CD4-positive, alpha-beta T cell treated with Interleukin-2 at 100 ng/mL for 4 hours (primary cell): ENCODE measurements around the gene KRTAP6-1.

Source experiments
- DNase-seq: peaks from one replicate; pipeline ENCODE4 v3.0.0-alpha.2; 2020; ENCODE audit warnings: low spot score

Gene KRTAP6-1, protein sequence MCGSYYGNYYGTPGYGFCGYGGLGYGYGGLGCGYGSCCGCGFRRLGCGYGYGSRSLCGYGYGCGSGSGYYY

DNA sequence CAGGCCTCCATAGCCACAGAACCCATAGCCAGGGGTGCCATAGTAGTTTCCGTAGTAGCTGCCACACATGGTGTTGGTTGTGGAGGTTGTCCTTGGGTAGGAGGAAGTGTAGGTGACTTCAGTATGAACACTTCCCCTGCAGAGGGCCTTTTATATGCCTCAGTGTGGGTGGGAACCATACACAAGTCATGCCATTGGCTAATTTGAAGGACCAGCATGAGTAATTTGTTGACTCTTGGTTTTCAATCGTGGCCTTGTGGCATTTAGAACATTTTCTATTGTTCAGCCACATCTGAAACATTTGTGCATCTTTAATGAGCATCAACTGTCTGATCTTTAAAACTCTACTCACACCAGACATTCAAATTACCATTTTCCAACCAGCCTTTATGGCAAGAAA lies at the start of gene KRTAP6-1:
Gene KRTAP6-1 (minus strand): TSS at position 95 of the 400 bp plus-strand sequence. CDS start 26 bp downstream, at position 69.
- DNase-seq = no peak

DNA sequence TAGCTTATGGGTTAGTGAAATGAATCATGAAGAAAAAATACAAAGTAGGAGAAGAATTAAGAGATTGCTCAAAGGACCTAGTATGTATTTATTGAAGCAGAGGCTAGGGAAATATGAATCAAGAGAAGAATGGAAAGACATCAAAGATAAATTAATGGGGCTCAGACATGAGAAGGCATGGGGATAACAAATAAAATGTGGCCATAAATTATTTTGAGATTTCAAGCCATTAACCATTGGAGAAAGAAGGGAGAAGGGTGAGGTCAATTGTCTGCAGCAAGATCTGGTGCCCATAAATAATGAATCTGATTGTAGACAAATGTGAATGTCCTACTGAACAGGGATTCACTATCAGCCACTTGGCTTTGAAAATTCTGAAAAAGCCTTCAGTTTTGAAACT lies 39.2 kb upstream of the KRTAP6-1 start:
- DNase-seq = no peak

DNA sequence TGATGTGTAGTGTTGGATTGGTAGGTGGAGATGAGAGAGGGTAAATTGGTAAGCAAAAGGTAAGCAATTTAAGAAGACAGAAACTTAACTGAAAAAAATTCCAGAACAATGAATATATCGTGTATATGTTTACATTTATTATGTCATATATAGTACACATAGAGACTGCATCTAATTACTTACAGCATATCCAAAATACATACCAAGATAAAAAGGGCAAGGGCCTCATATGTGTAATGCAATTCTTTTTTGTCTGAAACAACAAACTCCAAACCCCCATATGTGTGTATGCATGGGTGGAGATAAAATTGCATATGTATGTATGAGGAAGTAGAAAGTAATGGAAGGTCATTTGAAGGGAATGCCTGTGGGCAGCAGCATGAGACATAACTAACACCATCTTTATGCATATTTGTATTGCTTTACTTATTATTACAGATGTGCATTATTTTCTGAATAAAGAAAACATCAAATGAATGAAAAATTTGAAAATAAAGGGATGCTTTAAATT lies 33.2 kb upstream of the KRTAP6-1 start:
- no peak for DNase-seq

DNA sequence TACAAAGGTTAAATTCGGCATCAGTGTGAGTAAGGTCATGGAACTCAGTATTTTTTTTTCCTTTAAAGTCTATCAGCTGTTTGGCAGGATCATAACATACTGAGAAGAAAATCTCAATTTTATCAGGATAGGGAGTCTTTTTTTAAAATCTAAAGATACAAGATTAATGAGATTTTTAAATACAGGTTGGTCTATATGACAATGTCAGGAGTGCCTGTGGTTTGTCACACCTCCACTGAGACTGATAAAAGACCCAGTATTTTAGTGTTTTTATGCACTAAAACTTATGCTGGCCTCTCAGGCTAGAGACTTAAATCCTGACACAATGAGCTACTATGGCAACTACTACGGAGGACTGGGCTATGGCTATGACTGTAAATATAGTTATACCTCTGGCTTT lies 28.8 kb upstream of the KRTAP6-1 start, which contains the start of gene KRTAP20-3:
Gene KRTAP20-3 (plus strand): TSS at position 301 of the 400 bp plus-strand sequence.
- no peak for DNase-seq

DNA sequence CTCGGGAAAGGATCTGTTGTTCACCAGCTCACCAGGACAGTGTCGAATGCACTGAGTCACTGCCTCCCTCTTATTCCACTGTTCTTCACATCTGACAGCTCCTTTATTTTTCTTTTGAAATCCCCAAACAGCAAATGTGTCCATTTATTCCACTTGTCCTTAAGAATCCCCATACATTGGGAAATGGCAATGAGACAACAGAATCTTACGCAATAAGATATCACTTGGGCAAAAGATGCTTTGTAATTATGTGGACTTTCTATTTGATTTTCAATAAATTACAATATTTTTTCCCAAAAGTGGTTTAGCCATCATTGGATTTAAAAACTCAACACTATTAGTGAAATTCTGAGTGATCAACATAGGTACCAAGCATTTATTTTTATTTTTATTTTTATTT lies 25.0 kb upstream of the KRTAP6-1 start:
- DNase-seq = no peak

DNA sequence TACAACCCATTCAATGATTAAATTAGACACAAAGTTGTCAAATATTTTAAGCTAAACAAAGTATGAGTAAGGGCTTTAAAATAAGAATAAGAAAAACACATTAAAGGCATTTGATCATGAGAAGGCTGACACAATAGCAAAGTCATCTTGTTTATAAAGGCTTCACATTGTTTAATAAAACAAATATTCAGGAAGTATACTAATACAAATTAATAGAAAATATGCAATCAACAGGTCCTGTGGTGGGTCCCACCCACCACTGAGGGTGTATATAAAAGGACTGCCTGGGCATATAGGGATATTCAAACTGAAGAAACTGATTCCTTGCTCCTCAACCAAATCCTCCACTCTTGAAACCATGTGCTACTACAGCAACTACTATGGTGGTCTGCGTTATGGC lies 21.2 kb upstream of the KRTAP6-1 start, which contains the start of gene KRTAP20-2:
Gene KRTAP20-2 (plus strand): TSS at position 301 of the 400 bp plus-strand sequence. CDS start 58 bp downstream, at position 359.
- DNase-seq = no peak

DNA sequence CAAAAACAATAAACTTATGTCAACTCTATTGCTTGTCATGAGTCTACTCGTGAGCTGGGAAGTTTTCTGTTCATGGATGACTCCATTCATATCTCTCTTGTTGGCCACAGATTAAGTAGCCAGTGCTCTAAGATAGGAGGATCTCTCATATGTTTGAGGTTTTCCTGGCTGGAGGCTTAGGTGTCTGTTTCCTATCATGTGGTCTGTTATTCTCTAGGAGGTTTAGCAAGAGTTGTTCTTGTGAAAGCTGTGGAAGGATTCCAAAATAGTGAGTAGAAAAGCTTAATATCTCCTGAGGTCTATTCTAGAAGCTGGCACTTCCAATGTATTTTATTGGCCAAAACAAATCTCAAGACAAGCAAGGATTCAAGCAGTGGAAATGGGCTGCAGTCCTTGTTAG lies 15.5 kb upstream of the KRTAP6-1 start:
- no peak for DNase-seq

DNA sequence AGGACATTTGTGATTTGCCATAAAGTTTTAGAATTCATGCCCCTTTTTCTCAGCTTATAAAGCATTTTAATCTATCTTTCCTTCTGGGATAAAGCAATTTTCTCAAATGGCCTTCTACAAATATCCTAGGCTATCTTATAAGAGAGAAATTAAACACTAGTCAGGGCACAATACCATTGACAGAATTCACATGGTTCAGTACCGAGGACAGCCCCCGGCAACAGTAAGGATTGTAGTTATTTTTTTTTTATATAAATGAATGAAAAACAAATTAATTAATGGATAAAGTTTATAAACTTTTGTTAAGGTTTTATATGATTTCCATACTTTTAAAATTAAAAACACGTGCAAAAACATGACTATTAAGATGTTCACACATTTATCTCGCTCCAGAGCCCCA lies 14.4 kb upstream of the KRTAP6-1 start:
- no peak for DNase-seq

DNA sequence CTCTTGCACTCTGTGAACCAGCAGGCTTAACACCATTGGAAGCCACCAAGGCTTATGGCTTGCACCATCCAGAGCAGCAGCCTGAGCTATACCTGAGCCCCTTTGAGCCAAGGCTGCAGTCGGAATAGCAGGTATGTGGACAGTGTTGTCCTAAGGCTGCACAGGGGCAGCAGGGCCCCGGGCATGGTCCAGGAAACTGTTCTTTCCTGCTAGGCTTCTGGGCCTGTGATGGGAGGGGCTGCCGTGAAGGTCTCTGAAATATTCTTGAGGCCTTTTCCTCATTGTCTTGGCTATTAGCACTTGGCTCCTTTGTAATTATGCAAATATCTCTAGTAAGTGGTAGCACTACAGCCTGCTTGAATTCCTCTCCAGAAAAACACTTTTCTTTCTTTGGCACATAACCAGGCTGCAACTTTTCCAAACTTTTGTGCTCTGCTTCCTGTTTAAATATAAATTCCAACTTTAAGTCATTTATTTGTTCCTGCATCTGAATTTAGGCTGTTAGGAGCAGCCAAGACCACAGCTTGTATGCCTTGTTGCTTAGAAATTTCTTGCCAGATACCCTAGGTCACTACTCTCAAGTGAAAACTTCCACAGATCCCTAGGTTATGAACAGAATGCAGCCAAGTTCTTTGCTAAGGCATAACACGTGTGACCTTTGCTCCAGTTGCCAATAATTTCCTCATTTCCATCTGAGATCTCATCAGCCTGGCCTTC lies 11.9 kb upstream of the KRTAP6-1 start:
- no peak for DNase-seq

DNA sequence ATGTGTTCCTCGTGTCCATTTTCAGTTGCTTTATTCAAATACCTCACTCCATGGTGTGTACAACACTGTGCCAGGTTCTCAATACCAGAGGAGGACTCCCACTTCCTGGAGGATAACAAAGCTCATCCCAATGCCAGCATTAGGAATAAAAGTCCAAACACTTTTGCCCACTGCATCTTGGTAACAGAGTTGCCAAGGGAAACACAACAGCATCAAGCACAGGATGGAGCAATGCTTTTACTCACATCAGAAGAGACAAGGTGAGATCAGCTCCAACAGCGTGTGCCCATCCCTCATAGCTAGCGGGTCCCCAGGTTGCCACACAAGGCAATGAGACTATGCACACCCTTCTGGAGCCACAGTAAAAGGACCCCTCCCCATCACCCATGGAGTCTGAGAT lies 9.6 kb upstream of the KRTAP6-1 start:
- no peak for DNase-seq

DNA sequence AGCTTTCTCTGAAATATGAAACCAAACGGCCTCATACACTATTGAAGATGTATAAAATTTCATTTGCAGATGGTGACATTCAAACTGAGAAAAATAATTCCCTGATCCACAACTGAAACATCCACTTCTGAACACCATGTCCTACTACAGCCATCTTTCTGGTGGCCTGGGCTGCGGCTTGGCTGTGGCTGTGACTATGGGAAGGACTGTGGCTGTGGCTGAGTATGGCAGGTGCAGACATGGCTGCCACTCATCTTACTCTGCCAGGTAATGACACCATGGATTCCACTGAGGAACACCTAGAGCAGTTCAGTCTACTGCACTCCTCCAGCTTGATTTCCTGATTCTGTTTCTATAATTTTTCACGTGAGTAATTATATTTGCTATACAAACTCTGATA lies 6.8 kb upstream of the KRTAP6-1 start, which contains the start of gene KRTAP20-4:
Gene KRTAP20-4 (plus strand): TSS at position 106 of the 400 bp plus-strand sequence.
- DNase-seq = no peak

DNA sequence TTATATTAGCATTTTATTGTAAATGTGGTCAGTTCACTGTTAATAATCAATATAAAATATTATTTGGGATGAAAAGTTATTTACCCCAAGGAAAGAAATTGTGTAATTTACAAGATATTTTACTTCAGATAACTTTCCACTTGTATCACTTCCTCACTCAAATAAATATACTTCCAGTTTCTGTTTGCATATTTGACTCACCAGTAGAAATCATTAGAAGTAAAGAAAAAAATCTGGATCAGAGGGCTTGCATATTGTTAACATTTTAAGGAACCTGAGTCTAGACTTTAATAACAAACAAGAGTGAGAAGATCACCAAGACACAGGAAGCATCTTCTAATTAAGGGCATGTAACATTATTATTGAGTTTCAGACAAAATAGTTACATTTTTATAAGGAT lies 6.3 kb upstream of the KRTAP6-1 start:
- DNase-seq = no peak

DNA sequence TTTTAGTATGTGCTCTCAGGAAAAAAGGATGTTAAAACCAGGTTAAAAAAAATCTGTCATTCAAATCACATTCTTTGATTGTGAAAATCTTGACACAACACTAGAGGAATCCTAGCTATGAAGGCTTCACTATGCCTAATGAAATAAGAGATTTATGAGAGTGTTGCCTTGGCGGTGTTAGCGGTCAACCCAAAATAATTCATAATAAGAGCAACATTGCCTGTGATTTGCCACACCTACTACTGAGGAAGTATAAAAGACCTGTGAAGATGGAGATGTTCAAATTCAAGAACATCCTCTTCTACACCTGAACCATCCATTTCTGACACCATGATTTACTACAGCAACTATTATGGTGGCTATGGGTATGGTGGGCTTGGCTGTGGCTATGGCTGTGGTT lies 2.4 kb upstream of the KRTAP6-1 start, which contains the start of gene KRTAP20-1:
Gene KRTAP20-1 (plus strand): TSS at position 301 of the 400 bp plus-strand sequence. CDS start 30 bp downstream, at position 331.
- no peak for DNase-seq

DNA sequence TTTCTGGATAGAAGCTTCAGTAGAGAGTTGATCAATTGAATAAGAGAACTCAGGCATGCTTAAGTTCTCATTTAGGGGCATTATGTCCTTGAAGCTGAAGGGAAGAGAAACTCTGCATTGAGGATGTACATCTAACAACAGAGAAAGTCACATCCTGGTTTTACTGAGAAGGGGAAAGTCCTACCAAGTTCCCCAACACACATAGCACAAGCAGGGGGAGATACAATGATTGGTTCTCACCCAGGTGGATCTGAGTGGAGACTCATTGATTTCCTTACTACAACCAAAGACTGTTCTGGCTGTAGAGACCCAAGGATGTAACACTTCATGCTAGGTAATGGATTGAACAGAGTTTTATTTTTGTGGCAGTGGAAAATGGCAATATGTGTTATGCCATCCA lies 1.5 kb upstream of the KRTAP6-1 start:
- no peak for DNase-seq

DNA sequence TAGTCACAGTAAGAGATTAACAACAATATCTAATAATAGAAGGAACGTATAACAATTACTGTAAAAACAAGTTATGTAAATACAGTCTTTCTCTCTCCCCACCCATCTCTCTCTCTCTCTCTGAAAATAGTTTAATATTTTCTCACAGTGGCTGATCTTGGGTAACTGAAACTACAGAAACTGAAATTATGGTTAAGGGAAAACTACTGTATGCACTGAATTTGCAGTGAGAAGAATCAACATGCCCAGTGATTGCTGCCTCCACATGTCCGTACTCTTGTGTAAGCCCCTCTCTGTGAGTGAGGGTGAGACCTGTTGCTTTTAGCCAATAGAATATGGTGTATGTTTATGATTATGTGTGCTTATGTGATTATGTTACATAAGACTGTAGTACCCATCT lies 1.6 kb downstream of the KRTAP6-1 start:
- DNase-seq = no peak

DNA sequence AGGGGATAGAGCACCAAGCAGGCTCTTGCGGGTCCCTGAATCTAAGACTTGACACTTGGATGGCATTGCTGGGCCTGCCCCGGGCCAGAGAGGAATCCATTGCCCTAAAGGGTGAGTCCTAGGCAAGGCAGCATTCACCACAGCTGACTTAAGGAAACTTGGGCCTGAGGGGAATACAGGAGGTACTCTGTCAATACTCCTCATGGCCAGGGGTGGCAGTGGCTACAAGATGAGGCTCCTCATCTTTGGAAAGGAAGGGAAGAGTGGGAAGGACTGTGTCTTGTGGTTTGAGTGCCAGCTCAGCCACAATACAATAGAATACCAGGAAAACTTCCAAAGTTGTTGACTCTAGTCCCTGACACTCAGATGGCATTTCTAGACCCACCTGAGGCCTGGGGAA lies 7.8 kb downstream of the KRTAP6-1 start:
- no peak for DNase-seq

DNA sequence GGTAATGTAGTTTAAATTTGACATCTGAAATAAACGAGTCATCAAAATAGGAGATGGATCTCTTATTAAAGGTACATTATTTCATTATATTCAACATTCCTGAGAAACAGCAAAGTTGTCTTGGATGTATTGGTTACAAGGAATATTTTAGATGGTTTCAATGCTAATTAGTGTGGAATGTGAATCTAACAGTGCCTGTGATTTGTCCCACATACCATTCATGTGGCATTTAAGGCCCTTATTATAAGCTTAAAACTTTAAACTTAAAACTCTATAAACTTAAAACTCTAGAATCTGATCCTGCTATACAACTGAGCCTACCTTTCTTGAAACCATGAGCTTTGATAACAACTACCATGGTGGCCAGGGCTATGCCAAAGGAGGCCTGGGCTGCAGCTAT lies 12.9 kb downstream of the KRTAP6-1 start, which contains the start of gene KRTAP22-1:
Gene KRTAP22-1 (plus strand): TSS at position 301 of the 400 bp plus-strand sequence.
- DNase-seq = no peak

DNA sequence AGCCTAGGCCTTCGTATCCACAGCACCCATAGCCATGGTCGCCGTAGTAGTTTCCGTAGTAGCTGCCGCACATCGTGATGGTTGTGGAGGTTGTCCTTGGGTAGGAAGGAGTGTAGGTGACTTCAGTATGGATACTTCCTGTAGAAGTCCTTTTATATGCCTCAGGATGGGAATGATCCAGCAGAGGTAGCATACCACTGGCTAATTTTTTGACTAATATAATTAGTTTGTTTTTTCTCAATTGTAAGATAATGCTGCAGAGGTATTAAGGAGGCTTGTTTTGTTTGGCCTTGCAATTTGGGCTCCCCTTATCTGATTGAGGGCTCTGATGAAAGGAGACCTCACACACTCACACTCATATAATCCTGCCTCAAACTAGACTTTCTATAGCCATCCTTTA lies 14.9 kb downstream of the KRTAP6-1 start, which contains the start of gene KRTAP6-2:
Gene KRTAP6-2 (minus strand): TSS at position 101 of the 400 bp plus-strand sequence. CDS start 28 bp downstream, at position 73.
- no peak for DNase-seq

DNA sequence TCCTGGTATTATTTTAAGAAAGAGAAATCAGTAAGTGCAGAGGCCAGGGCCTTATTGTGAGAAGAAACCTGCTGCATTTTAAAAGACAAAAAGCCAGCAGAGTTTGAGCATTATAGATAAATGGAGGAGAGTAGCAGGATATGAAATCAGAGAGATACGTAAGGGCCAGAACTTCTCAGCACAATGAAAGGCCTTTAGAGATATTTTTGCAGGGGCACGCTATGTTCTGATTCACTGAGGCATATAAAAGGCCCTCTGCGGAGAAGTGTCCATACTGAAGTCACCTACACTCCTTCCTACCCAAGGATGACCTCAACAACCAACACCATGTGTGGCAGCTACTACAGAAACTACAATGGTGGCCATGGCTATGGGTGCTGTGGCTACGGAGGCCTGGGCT lies 21.6 kb downstream of the KRTAP6-1 start, which contains the start of gene KRTAP6-3:
Gene KRTAP6-3 (plus strand): TSS at position 301 of the 400 bp plus-strand sequence. CDS start 6 bp downstream, at position 307.
- no peak for DNase-seq

DNA sequence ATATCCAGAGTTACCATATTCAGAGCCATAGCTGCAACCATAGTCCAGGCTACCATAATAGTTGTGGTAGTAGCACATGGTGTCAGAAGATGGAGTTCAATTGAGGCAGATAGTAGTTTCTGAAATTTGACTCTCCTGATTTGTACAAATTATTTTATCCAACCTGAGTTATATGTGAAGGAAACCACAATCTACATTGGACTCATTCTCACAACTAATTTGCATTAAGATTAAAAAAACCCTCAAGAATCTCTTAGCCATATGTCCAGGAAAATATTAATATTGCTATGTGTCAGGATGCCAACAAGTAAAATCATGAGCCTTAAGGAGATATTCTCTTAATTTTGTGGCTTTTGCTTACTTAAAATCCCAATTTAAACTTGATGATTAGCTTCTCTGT lies 23.4 kb downstream of the KRTAP6-1 start, which contains the start of gene KRTAP22-2:
Gene KRTAP22-2 (minus strand): TSS at position 101 of the 400 bp plus-strand sequence.
- DNase-seq = no peak

DNA sequence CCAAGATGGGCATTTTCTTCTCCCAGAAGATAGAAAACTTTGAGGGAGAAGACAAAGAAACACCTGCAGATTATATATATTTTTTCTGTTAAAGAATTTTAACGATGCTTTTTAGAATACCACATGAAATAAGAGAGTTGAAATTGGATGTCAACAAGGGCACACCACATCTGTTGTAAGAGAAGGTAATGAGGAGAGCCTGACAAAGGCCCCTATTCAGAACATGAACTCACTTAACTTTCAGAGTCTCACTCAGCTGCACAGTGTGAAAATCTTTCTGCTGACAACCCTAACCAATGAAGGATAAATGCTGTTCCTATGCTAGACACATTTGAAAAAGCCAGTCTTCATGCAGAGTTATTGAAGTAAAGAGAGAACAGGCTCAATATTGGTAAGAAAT lies 30.9 kb downstream of the KRTAP6-1 start:
- no peak for DNase-seq

DNA sequence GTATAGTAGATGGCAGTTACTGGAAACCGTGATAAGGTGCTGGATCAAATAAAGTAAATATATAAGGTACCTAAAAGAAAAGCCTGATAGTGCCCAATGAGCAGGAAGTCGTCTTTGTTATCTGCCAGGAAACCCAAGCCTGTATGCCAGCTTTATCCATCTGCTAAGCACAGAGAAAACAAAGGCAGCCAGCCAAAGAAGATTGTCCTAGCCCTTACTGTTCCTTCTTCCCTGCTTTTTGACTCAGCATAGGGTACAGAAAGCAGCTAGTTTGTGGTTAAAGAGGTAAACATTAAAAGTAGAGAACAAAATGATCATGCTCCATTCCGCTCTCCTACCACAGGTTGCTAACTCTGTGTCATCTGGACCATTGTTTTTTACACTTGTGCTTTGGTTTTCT lies 33.6 kb downstream of the KRTAP6-1 start:
- DNase-seq = no peak

DNA sequence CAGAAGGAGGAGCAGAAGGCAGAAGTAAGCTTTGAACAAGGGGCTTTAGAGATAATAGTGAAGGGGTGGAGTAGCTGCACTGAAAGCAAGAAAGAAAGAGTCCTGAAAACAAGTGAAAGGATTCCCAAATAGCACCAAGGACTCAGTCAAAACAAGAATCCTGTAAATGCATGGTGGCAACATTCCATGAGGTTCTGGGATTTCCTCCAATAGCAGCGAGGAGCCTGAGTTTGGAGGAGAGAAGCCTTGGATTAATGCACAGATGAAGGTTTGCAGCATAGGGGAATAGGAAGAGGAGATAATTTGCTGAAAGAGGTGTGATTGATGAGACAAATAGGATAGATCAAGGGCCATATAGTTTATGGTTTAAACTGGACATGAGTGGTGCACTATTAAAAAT lies 34.4 kb downstream of the KRTAP6-1 start:
- no peak for DNase-seq
